ENCODE results near the gene SOD3. TPM values are rescaled to one million over a fixed set of nuclear protein-coding genes. Genes with fewer than 3 reads are reported as not detected.

Gene SOD3
- total and polyA plus RNA-seq, 10 donors, result 4.0 to 28.8 (median 14.4) TPM

DNA sequence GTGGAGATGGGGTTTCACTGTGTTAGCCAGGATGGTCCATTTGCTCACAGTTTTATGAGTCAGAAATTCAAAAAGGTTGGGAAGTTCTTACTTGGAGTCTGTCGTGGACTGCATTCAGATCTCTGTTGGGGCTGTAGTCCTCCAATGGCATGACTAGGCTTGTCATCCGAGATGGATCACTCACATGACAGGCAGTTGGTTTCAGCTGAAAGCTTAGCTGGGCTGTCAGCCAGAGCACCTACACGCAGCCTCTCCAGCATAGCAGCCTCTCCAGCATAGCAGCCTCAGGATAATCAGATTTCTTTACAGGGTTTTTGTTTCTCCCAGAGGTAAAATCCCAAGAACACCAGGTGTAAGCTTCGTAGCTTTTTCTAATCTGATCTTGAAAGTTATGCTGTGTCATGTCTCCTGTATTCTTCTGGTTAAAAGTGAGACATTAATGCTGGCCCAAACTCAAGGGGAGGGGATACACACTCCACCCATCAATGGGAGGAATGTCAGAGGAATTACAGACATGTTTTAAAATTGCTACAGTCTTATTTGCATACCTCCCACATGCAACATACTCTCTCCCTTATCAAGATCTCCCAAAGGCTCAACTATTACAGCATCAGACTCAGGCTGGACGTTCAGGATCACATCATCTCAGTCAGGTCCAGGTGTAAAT is 31.6 kb upstream of the SOD3 start:
- no peak overlapping the region for H3K27ac ChIP-seq
- intact Hi-C loops (cut with DNase I; ENCODE audit: low total_unique reads), result no loop called here
- H3K4me1 ChIP-seq, result no peaks in the 10 kb centered on the region
- no peaks in the 10 kb centered on the region for H3K36me3 ChIP-seq
- H3K9me3 ChIP-seq, result peaks cover 0 to 3% (median 0%) of the 10 kb centered on the region in 8 donors
- H3K4me3 ChIP-seq, result no peak overlapping the region
- TF ChIP-seq POLR2A (IDR thresholded peaks at IDR 0.05) (no peak), POLR2AphosphoS5 (IDR thresholded peaks at IDR 0.05) (no peak)
- TF ChIP-seq, protein P1, sequence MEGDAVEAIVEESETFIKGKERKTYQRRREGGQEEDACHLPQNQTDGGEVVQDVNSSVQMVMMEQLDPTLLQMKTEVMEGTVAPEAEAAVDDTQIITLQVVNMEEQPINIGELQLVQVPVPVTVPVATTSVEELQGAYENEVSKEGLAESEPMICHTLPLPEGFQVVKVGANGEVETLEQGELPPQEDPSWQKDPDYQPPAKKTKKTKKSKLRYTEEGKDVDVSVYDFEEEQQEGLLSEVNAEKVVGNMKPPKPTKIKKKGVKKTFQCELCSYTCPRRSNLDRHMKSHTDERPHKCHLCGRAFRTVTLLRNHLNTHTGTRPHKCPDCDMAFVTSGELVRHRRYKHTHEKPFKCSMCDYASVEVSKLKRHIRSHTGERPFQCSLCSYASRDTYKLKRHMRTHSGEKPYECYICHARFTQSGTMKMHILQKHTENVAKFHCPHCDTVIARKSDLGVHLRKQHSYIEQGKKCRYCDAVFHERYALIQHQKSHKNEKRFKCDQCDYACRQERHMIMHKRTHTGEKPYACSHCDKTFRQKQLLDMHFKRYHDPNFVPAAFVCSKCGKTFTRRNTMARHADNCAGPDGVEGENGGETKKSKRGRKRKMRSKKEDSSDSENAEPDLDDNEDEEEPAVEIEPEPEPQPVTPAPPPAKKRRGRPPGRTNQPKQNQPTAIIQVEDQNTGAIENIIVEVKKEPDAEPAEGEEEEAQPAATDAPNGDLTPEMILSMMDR (IDR thresholded peaks at IDR 0.05 in 8 of 11, conservative IDR thresholded peaks at IDR 0.05 in 3 of 11), result no peak
- H3K27me3 ChIP-seq (replicated peaks in 1 of 7), result no peaks in the 10 kb centered on the region
- WGBS, 5 donors, result 55 to 72% (median 66%) methylated on average over 5 of the region's 5 CpGs
- no peak for DNase-seq

DNA sequence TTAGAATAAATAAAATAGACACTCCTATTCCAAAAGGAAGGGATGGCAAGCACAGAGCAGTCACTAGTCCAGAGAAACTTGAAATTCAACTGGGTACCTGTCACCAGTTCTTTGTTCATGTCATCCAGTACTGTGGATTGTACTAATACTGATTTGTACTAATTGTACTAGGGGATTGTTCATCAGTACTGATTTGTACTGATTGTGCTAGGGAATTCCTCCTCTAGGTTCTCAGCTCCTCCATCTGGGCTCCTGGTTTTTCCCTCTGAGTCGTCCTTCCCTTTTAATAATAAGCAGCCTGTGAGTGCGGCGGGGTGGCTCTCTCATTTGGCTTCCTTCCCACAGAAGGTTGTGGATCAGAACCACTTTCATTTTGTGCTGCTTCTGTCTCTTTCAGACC is 31.0 kb upstream of the SOD3 start:
- Histone ChIP-seq H3K9me3 (no peaks in the 10 kb centered on the region), H3K4me3 (no peak overlapping the region), H3K27ac (no peak overlapping the region), H3K4me1 (no peaks in the 10 kb centered on the region), H3K27me3 (replicated peaks in 1 of 7) (no peaks in the 10 kb centered on the region), H3K36me3 (no peaks in the 10 kb centered on the region)
- TF ChIP-seq POLR2A (IDR thresholded peaks at IDR 0.05) (no peak), POLR2AphosphoS5 (IDR thresholded peaks at IDR 0.05) (no peak)
- TF ChIP-seq, protein P1 (IDR thresholded peaks at IDR 0.05 in 8 of 11, conservative IDR thresholded peaks at IDR 0.05 in 3 of 11), result no peak
- 69 to 93% (median 80%) methylated on average over 3 of the region's 3 CpGs for WGBS, 5 donors
- no peak for DNase-seq
- intact Hi-C loops (cut with DNase I; ENCODE audit: low total_unique reads), result no loop called here

DNA sequence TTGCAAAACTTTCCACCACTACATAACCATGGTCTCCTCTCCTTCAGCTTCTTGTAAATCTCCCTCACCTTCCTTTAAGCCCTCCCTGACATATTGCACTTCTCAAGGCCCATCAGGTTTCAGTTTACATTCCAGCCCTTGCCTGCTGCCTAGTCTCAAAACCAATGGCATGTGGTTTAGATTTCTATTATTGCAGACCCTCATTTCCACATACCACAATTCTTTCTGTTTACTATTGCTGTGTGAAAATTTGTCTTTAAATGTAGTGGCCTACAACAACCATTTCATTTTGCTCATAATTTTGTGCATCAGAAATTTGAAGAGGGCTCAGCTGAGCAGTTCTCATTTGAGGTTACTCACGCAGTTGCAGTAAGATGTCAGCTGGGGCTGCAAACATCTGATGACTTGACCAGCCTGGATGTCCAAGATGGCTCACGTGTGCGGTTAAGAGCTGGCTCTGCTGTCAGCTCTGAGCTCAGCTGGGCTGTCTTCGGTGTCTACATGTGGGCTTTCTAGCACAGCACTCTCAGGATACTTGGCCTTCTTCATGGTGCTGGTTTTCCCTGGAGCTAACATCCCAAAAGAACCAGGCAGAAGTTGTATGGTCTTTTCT is 29.9 kb upstream of the SOD3 start:
- TF ChIP-seq POLR2A (IDR thresholded peaks at IDR 0.05) (no peak), POLR2AphosphoS5 (IDR thresholded peaks at IDR 0.05) (no peak)
- TF ChIP-seq, protein P1 (IDR thresholded peaks at IDR 0.05 in 8 of 11, conservative IDR thresholded peaks at IDR 0.05 in 3 of 11), result no peak
- intact Hi-C loops (cut with DNase I; ENCODE audit: low total_unique reads), result no loop called here
- Histone ChIP-seq H3K9me3 (no peaks in the 10 kb centered on the region), H3K36me3 (no peaks in the 10 kb centered on the region), H3K4me1 (no peaks in the 10 kb centered on the region), H3K4me3 (no peak overlapping the region), H3K27me3 (replicated peaks in 1 of 7) (no peaks in the 10 kb centered on the region), H3K27ac (no peak overlapping the region)
- 85 to 91% (median 85%) methylated on average over 4 of the region's 4 CpGs for WGBS, 5 donors
- DNase-seq, result no peak

DNA sequence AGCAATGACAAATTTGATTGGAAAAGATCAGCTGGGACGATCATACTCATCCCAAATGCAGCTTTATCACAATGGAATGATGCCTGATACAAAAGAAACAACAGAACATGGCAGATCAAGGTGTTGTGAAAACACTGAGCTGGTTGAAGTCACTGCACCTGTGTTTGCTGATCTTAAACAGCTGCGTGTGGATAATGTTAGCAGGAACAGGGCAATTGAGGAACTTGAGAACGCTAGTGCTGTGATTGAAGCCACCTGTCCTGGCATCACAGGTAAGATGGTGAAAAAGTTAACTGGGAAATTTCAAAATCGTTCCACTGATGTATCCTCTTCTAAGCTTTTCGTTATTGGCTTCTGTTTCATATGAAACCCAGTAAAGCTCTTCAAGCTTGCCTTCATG is 27.4 kb upstream of the SOD3 start:
- Histone ChIP-seq H3K4me3 (no peak overlapping the region), H3K27me3 (replicated peaks in 1 of 7) (no peaks in the 10 kb centered on the region), H3K9me3 (no peaks in the 10 kb centered on the region), H3K36me3 (no peaks in the 10 kb centered on the region), H3K27ac (no peak overlapping the region), H3K4me1 (no peaks in the 10 kb centered on the region)
- no peak for DNase-seq
- intact Hi-C loops (cut with DNase I; ENCODE audit: low total_unique reads), result no loop called here
- TF ChIP-seq POLR2A (IDR thresholded peaks at IDR 0.05) (no peak), POLR2AphosphoS5 (IDR thresholded peaks at IDR 0.05) (no peak)
- TF ChIP-seq, protein P1 (IDR thresholded peaks at IDR 0.05 in 8 of 11, conservative IDR thresholded peaks at IDR 0.05 in 3 of 11), result no peak
- 81 to 90% (median 85%) methylated on average over 5 of the region's 5 CpGs for WGBS, 5 donors

Measured in spleen (tissue), 11 donors.